MCF 10A (cell line): ENCODE measurements around the gene RPUSD4. TPM values are rescaled to one million over a fixed set of nuclear protein-coding genes. Genes with fewer than 3 reads are reported as not detected.

Source experiments
- BruUV-seq: library from RNA; stranded (reverse); fragments of 400-500 nt; replicated peaks from 2 replicates; lab custom pipeline; 2021; lab: Mats Ljungman, UMichigan
- CTCF ChIA-PET: fragments of 300-600 bp; sonication (Branson Sonifier 250); formaldehyde crosslinking; extraction: SDS; loops from one replicate; lab custom pipeline; 2021; ENCODE audit warnings: antibody characterized with exemption, inconsistent platforms; lab: Yijun Ruan, JAX
- POLR2A ChIA-PET: fragments of 300-600, 350-650 bp; sonication (Branson Sonifier 250); formaldehyde crosslinking; extraction: SDS; loops from one replicate; lab custom pipeline; 2020; ENCODE audit warnings: antibody characterized with exemption, inconsistent platforms; lab: Yijun Ruan, JAX
- DNase-seq: peaks from one replicate; pipeline ENCODE4 v3.0.0-alpha.2; 2018; ENCODE audit not compliant: unreplicated experiment
- H3K27ac Mint-ChIP-seq: one replicate; pipeline ENCODE4 v1.8.0; 2022; ENCODE audit warnings: mild to moderate bottlenecking, low read depth, mixed read lengths; ENCODE audit not compliant: unreplicated experiment
- H3K27me3 Mint-ChIP-seq: one replicate; pipeline ENCODE4 v1.8.0; 2022; ENCODE audit warnings: mixed read lengths; ENCODE audit not compliant: insufficient read depth, unreplicated experiment
- H3K36me3 Mint-ChIP-seq: one replicate; pipeline ENCODE4 v1.8.0; 2022; ENCODE audit warnings: mild to moderate bottlenecking, moderate library complexity, mixed read lengths; ENCODE audit not compliant: insufficient read depth, unreplicated experiment
- H3K4me1 Mint-ChIP-seq: one replicate; pipeline ENCODE4 v1.8.0; 2022; ENCODE audit warnings: mixed read lengths; ENCODE audit not compliant: insufficient read depth, unreplicated experiment
- H3K4me3 Mint-ChIP-seq: one replicate; pipeline ENCODE4 v1.8.0; 2022; ENCODE audit warnings: mild to moderate bottlenecking, moderate library complexity, mixed read lengths; ENCODE audit not compliant: unreplicated experiment
- H3K9me3 Mint-ChIP-seq: one replicate; pipeline ENCODE4 v1.8.0; 2022; ENCODE audit warnings: mixed read lengths; ENCODE audit not compliant: unreplicated experiment
- CTCF ChIP-seq: fragments of 200-600 bp; IDR thresholded peaks from one replicate; pipeline ENCODE4 v1.8.0; 2022; ENCODE audit warnings: antibody characterized with exemption, mild to moderate bottlenecking; ENCODE audit not compliant: unreplicated experiment
- intact Hi-C: fragments of 100-400 bp; cut with micrococcal nuclease; formaldehyde crosslinking; loops from 2 replicates; pipeline ENCODE4 v1.14.1; 2022
- total RNA-seq: library from RNA; stranded (reverse); gene quantifications from 2 replicates; pipeline ENCODE4 v1.2.3, GENCODE V29; 2022

Gene RPUSD4
- total RNA-seq, 1 experiment from 2014 or later: 26.7 TPM

GRCh38 chr11:126197277-126197939, 14.0 kb downstream of the RPUSD4 start:
- no peaks in the 10 kb centered on the region for H3K9me3 Mint-ChIP-seq
- intact Hi-C loops: loop anchor here (10.0 kb wide), 1 partner anchor 83 kb away; no protein-coding TSS in a partner anchor
- H3K36me3 Mint-ChIP-seq: peaks cover 63% of the 10 kb centered on the region
- H3K27ac Mint-ChIP-seq: no peak overlapping the region
- DNase-seq: no peak
- no peaks in the 10 kb centered on the region for H3K4me1 Mint-ChIP-seq
- POLR2A ChIA-PET: no interaction called here
- no peak overlapping the region for H3K4me3 Mint-ChIP-seq
- CTCF ChIA-PET: interaction anchor here (0.5 to 4.4 kb wide), 5 partner anchors 12 to 275 kb away, joined by 3 to 41 read pairs (median 4); no protein-coding TSS in a partner anchor
- no peaks in the 10 kb centered on the region for H3K27me3 Mint-ChIP-seq
- no peak for TF ChIP-seq CTCF
- BruUV-seq: no TSS peak

DNA sequence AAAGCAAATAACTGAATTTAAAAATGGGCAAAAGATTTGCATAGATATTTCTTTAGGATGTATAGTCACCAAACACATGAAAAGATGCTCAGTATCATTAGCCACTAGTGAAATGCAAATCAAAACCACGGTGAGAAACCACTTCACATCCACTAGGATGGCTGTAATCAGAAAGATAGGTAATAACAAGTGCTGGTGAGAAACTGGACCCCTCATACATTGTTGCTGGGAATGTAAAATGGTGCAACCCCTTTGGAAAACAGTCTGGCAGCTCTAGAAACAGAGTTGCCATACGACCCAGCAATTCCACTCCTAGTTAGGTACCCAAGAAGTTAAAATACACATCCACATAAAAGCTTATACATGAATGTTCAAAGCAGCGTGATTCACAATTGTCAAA, 16.3 kb downstream of the RPUSD4 start:
- Mint-ChIP-seq H3K4me1 (peaks cover 10% of the 10 kb centered on the region), H3K9me3 (no peaks in the 10 kb centered on the region), H3K4me3 (no peak overlapping the region), H3K27me3 (no peaks in the 10 kb centered on the region), H3K36me3 (peaks cover 59% of the 10 kb centered on the region), H3K27ac (no peak overlapping the region)
- DNase-seq: no peak
- CTCF ChIA-PET: interaction anchor here (0.6 to 4.4 kb wide), 8 partner anchors 10 to 623 kb away, joined by 3 to 41 read pairs (median 6); no protein-coding TSS in a partner anchor
- no peak for TF ChIP-seq CTCF
- POLR2A ChIA-PET: no interaction called here
- BruUV-seq: no TSS peak
- intact Hi-C loops: loop anchor here (10.0 kb wide), 1 partner anchor 80 kb away; no protein-coding TSS in a partner anchor

DNA sequence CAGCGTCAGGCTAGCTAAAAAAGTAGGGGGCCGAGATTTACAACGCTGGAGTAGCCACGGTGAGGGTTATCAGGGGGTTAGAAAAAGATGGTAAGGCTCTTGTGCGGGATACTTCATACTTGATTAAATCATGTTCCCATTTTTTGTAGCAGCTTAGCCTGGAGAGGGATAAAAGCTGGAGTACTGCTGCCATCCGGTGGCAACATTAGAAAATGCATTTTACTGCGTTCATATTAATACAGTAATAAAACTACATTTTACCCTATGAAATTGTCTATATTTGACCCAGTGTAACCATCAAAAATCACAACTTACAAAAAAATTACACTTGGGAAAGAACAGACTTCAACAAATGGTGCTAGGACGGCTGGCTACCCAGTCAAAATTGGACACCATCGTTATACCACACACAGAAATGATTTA, 17.3 kb downstream of the RPUSD4 start:
- ChIA-PET POLR2A (interaction anchor here (1.1 to 2.5 kb wide), 4 partner anchors 53 to 271 kb away, joined by 3 to 12 read pairs (median 4); no protein-coding TSS in a partner anchor), CTCF (interaction anchor here (0.6 to 3.5 kb wide), 47 partner anchors 8 to 1881 kb away, joined by 3 to 114 read pairs (median 4); partner anchors contain the start of genes CDON and VSIG10L2)
- Mint-ChIP-seq H3K4me3 (no peak overlapping the region), H3K9me3 (no peaks in the 10 kb centered on the region), H3K27ac (no peak overlapping the region), H3K27me3 (no peaks in the 10 kb centered on the region), H3K4me1 (peaks cover 10% of the 10 kb centered on the region), H3K36me3 (peaks cover 49% of the 10 kb centered on the region)
- peak; percentile 65 for TF ChIP-seq CTCF
- BruUV-seq: no TSS peak
- peak; percentile 59 for DNase-seq
- intact Hi-C loops: loop anchor here (1.0 to 10.0 kb wide), 4 partner anchors 79 to 271 kb away; partner anchors contain the start of gene CDON

DNA sequence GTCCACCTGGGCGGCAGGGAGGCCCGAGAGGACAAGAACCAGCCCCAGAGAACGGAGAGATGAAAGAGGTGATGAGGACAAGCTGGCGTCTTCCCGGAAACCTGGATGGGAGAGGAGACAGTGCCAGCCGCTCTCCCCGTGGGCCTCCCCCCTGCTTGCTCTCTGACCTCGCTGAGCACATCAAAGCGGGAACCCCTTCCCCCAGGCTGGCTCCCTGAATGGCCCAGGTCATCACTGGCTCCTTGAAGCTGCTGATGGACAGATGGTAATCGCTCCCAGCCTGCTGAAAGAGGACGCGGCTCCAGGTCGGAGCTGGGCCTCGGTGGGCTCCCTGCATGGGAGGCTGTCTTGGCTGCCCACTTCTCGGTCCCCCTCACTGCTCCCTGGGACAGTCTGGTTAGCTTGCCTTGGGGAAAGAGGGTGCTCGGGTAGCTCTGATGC, 18.4 kb downstream of the RPUSD4 start:
- ChIA-PET CTCF (interaction anchor here (0.5 to 3.5 kb wide), 39 partner anchors 9 to 566 kb away, joined by 3 to 114 read pairs (median 4); partner anchors contain the start of genes CDON and VSIG10L2), POLR2A (interaction anchor here (1.1 to 2.5 kb wide), 2 partner anchors 61 to 269 kb away, joined by 4 to 12 read pairs; no protein-coding TSS in a partner anchor)
- Mint-ChIP-seq H3K4me1 (peaks cover 10% of the 10 kb centered on the region), H3K4me3 (no peak overlapping the region), H3K27ac (no peak overlapping the region), H3K27me3 (no peaks in the 10 kb centered on the region), H3K9me3 (no peaks in the 10 kb centered on the region), H3K36me3 (peaks cover 39% of the 10 kb centered on the region)
- BruUV-seq: no TSS peak
- no peak for TF ChIP-seq CTCF
- intact Hi-C loops: loop anchor here (5.0 to 10.0 kb wide), 2 partner anchors 78 to 131 kb away; partner anchors contain the start of gene CDON
- no peak for DNase-seq
